Measurements from ENCODE around the gene KHSRP.

The KHSRP gene, protein sequence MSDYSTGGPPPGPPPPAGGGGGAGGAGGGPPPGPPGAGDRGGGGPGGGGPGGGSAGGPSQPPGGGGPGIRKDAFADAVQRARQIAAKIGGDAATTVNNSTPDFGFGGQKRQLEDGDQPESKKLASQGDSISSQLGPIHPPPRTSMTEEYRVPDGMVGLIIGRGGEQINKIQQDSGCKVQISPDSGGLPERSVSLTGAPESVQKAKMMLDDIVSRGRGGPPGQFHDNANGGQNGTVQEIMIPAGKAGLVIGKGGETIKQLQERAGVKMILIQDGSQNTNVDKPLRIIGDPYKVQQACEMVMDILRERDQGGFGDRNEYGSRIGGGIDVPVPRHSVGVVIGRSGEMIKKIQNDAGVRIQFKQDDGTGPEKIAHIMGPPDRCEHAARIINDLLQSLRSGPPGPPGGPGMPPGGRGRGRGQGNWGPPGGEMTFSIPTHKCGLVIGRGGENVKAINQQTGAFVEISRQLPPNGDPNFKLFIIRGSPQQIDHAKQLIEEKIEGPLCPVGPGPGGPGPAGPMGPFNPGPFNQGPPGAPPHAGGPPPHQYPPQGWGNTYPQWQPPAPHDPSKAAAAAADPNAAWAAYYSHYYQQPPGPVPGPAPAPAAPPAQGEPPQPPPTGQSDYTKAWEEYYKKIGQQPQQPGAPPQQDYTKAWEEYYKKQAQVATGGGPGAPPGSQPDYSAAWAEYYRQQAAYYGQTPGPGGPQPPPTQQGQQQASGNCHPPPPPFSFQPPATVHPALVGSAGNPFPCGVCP

DNA sequence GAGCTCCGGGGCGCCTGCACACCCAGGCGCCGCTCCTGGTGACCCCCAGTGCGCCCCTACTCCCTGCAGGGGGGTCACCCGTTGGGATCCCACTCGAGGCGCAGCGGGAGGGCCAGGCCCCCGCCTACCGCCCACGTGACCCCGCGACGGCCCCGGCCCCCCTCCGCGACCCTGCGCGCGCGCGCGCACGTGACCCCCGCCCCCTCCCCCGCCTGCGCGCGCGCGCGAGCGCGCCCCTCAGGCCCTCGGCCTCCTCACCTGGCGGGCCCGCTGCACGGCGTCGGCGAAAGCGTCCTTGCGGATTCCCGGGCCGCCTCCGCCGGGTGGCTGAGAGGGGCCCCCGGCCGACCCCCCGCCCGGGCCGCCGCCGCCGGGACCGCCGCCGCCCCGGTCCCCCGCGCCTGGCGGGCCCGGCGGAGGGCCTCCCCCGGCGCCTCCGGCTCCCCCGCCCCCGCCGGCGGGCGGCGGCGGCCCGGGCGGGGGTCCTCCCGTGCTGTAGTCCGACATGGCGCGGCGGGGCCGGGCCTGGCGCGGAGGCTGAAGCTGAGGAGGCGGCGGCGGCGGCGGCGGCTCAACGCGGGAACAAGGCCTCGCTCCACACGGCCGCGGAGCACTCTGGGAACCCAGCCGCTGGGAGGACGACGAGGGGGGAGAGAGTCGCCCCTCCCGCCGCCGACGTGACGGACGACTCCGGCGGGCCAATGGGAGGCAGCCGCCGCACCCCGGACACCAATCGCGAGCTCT is at the start of gene KHSRP:
TSS of gene KHSRP (minus strand) at position 617 of the 744 bp plus-strand sequence. CDS start at position 507, 110 bp downstream.
- no peak for DNase-seq (ENCODE audit: low read depth in 2 of 2)

DNA sequence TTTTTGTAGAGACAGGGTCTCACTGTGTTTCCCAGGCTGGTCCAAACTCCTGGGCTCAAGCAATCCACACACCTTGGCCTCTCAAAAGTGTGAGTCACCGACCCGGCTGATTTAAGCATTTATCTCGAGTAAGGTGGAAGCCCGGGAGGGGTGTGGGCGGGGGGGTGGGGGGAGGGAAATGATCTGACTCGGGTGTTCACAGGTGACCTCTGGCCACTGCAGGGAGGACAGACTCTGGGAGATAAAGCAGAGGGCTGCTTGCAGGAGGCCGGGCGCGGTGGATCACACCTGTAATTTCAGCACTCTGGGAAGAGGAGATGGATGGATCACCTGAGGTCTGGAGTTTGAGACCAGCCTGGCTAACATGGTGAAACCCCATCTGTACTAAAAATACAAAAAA is 49.0 kb upstream of the KHSRP start:
- DNase-seq (ENCODE audit: low read depth in 2 of 2): no peak

DNA sequence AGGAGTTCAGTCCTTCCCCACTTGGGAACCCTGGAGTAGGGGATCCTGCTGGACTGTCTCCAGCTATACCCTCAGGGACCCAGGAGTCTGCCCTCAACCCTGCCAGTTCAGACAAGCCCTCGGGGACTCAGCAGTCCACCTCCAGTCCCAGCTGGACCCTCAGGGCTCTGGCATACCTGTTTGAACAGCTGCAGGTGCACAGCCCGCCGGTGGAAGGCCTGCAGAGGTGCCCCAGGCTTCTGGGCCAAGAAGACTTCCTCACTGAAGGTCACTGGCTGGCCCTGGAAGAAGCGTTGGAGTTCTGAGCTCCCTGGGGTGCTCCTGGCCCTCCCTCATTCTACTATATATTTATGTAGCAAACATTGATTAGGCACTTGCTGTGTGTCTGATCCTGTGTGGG is 48.1 kb upstream of the KHSRP start:
- DNase-seq (ENCODE audit: low read depth in 2 of 2): no peak

DNA sequence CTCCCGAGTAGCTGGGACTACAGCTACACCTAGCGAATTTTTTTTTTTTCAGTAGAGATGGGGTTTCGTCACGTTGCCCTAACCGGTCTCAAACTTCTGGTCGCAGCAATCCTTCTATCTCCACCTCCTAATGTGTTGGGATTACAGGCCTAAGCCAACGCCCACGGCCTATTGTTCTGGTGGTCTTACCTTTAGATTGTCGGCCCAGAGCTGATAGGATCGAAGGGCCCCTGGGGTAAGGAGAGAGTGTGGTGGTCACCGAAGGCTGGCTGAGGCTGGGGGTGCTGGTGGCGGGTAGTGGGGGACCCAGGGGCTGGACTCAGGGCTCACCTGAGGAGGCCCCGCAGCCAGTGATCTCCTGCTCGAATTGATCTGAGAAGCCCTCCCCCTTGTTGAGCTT is 46.5 kb upstream of the KHSRP start:
- no peak for DNase-seq (ENCODE audit: low read depth in 2 of 2)

DNA sequence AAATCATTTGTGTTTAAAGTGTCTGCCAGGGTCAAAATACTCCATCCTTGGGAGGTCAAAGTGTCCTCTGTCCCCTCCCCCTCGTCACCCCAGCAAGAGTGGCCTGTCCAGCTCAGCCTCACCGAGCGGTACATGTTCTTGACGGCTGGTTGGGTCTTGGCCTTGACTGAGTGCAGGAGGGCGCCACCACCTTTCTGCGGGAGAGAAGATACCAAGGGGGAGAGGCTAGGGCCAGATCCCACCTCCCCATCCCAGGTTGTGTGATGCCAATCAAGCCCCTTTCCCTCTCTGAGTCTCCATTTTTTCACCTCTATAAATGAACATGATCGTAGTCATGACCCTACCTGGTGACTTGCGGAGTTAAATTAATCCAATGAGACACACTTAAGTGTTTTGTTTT is 45.6 kb upstream of the KHSRP start:
- no peak for DNase-seq (ENCODE audit: low read depth in 2 of 2)

DNA sequence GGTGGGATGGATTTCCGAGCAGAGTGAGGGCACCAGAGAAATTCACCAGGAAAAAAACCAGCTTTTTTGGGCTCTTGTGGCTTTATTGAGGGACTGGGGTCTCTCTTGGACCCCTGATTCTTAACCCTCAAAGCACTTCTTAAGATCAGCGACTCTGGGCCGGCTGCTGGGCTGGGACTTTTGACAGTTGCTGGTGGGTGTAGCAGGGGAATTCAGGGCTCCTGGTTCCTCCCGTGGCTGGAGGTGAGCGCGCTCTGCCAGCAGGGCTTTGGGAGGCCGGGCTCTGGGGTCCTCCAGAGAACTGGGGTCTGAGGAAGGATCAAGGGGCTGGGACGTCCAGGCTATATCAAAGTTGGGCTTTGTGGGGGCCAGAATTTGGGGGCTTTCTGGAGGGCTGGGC is 42.8 kb upstream of the KHSRP start:
- DNase-seq (ENCODE audit: low read depth in 2 of 2): no peak

DNA sequence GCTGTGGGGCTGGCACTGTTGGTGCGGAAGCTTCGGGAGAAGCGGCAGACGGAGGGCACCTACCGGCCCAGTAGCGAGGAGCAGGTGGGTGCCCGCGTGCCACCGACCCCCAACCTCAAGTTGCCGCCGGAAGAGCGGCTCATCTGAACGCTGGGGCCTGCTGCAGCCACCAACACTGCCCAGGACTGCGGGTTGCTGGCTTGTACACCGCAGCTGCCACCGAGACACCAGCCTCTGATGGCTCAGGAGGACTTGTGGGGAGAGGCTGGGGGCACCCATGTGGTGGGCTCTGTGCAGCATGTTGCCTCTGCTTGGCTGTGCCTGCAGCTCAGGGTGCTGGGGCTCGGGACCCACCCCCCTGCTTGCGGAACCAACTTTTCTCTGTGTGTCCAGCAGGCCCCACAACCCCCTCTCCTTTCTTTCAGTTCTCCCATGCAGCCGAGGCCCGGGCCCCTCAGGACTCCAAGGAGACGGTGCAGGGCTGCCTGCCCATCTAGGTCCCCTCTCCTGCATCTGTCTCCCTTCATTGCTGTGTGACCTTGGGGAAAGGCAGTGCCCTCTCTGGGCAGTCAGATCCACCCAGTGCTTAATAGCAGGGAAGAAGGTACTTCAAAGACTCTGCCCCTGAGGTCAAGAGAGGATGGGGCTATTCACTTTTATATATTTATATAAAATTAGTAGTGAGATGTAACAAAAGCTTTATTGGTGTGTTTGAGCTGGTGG is 42.1 kb upstream of the KHSRP start:
- no peak for DNase-seq (ENCODE audit: low read depth in 2 of 2)

DNA sequence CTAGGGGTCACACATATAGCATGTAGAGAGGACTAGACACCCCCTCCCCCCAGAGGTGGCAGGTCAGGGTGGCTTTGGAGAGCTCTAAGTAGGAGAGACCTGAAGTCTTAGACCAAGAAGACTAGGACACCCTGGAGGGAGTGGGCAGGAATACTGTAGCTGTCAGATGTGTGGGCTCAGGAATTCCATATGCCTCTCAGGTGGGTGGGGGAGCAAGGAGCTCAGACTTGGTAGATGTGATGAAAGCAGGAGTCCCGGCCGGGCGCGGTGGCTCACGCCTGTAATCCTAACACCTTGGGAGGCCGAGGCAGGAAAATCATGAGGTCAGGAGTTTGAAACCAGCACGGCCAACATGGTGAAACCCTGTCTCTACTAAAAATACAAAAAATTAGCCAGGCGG is 41.1 kb upstream of the KHSRP start:
- DNase-seq (ENCODE audit: low read depth in 2 of 2): no peak

DNA sequence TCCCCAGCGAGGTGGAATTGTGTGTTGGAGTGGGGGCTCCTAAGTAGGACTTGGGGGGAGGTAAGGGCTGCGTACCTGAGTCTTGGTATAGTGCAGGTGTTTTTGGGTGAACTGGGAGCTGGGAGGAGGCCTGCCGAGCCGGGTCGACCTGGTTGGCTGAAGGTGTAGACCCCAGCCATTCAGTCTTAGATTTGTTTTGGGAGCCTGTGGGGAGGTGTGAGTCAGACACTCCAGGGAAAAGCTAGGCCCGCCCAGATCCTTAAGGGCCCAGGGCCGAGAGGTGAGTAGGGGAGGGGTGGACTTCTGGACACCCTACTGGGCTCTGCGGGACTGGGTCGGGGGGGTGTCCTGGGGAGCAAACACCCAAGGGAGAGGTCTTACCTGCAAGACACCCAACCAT is 40.4 kb upstream of the KHSRP start:
- DNase-seq (ENCODE audit: low read depth in 2 of 2): no peak

DNA sequence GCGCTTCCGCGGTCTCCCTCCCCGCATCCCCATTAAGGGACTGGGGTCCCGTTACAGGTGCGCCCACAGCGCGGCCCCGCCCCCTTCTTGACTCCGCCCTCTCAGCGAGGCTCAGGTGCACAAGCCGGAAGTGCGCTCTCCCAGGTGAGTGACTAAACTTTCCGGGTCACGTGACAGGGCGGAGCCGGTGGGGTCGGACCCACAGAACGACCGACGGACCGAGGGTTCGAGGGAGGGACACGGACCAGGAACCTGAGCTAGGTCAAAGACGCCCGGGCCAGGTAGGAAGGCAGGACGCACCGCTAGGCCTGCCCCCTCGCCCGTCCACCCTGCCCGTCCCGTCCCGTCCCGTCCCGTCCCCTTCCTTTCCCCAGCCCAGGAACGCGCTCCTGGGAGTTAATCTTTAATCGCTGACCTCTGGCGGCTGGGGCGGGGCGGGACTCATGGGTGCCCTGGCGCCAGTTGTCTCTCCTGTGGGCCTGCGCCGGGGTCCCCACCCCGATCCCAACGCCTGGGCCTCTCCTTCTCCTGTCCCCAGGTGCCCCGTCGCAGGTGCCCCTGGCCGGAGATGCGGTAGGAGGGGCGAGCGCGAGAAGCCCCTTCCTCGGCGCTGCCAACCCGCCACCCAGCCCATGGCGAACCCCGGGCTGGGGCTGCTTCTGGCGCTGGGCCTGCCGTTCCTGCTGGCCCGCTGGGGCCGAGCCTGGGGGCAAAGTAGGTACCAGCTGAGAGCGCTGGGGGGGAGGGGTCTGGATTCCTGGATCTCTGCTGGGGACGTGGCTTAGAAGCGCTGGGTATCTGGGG is 39.7 kb upstream of the KHSRP start, which contains the start of gene CRB3:
TSS of gene CRB3 (plus strand) at position 202 of the 804 bp plus-strand sequence. CDS start at position 633, 431 bp downstream.
- DNase-seq (ENCODE audit: low read depth in 2 of 2): no peak

DNA sequence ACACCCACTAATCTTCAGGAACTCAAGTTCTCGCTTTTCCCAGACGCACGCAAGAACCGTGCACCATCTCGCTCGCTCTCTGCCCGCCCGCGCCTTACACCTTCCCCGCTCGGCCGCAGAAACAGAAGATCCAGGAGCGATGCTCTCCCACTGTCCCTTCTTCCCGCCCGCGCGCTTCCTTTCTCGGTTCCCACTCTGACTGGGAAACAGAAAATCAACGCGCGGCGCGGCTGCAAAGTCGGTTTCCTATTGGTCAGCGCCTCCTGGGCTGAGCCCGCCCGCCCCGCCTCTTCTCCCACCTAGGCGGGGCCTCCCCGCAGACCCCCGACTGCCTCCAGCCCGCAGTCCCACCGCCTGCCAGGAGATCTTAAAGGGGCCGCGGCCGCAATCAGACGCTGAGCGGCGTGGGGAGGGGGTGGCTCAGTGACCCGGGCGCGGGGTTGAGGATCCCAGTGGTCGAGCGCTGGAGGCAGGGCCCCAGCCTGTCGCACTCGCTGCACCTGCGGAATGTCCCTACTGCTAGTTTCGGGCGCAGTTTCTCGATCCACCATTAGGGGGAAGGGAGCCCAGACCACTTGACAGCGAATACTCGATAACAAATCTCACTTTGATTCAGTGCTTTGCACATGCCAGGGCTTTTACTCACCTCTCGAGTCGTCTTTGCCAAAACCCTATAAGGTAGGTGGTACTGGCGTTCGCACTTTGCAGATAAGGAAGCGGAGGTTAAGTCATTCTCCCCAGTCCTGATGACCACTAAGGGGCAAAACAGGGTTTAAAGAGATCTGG is 35.7 kb upstream of the KHSRP start:
- DNase-seq (ENCODE audit: low read depth in 2 of 2): peak; percentile 95 to 96

DNA sequence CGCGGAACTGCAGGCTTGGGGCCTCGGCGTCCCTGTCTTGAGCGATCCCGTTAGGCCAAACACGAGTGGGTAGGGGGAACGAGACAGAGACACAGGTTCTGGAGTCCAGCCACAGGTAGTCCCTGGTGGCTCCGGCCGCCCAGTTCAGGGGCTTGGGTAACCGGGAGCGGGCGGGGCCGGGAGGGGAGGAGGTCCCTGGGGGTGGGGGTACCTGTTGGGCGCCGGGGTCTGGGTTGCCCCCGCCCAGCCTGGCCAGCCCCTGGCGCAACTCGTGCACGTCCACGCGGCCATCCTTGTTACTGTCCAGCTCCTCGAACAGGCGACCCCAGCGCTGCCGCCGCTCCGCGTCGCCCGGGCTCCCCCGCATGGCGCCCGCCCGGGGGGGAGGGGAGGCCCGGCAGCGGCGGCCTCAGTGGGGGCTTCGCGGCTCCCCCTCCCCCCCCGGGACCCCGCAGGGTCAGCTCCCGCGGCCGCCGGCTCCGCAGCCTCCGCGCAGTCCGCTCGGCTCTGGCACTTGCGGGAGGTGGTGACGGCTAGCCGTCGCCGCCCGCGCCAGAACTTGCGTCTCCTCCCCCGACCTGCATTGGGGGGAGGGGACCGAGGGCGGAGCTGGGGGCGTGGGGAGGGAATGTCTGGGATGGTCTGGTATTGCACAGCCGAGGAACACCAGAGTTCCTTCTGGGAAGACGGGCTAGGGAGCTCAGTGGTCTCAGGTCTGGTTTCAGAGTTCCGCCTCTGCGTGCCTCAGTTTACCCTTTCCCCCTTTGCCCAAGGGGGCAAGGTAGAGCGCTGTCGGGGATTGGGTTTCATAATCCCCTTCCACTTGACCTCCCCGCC is 34.9 kb upstream of the KHSRP start, which contains the start of gene SLC25A23:
TSS of gene SLC25A23 (minus strand) at position 531 of the 837 bp plus-strand sequence. CDS start at position 367, 164 bp downstream.
- peak; percentile 34 to 39 for DNase-seq (ENCODE audit: low read depth in 2 of 2)

DNA sequence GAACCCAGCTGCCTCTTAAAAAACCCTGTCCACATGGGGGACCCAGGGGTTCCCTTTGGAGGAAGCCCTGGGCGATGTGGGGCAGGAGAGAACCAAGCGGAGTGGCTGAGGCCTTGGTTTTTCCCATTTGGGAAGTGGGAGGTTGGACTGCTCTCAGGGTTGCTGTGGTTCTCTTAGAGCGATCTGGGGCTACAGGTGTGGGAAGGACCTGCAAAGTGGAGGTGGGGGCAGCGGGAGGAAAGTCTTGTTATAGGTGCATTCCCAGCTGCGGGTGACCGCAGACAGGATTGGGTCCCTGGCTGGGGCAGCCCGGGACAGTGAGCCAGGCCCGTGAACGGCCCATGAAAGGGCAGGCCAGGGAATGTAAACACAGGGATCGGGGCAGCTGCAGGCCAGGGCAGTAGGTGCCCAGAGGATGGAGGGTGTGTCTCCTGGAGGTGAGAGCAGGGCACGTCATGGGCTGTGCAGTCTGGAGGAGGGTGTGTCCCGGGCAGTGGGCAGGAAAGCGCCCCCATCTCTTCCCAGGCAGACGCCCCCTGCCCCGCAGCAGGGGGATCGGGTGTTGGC is 34.2 kb upstream of the KHSRP start:
- DNase-seq (ENCODE audit: low read depth in 2 of 2): no peak

DNA sequence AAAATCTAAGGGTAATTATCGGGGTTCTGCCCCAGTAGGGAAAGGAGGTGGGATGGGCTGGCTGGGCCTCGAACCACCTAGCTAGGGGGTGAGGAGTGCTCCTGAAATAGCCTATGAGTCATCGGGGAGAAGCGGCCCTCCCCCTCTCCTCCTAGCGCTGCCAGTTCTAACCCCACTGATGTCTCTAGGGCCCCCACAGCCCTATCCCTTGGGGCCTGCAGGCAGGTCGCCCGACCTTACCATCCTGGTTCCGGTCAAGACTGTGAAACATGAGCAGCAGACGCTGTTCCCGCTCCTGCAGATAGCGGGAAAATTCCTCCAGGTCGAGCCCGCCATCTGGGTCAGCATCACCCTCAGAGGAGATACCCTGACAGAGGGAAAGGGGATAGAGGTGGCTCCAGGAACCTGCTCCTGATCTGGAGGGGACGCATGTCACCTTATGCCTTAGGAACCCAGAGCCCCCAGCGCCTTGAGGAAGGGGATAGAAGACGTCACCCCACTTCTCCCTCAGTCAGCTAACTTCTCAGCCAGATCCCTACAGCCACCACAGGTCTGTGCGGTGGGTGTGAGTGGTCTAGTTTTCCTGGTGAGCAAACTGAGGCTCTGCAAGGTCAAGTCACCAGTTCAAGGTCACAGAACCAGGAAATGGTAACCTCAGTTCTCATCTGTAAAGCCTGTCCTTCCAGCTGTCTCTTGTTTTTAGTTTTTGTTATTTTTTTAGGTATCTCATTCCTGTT is 33.5 kb upstream of the KHSRP start:
- DNase-seq (ENCODE audit: low read depth in 2 of 2): no peak

DNA sequence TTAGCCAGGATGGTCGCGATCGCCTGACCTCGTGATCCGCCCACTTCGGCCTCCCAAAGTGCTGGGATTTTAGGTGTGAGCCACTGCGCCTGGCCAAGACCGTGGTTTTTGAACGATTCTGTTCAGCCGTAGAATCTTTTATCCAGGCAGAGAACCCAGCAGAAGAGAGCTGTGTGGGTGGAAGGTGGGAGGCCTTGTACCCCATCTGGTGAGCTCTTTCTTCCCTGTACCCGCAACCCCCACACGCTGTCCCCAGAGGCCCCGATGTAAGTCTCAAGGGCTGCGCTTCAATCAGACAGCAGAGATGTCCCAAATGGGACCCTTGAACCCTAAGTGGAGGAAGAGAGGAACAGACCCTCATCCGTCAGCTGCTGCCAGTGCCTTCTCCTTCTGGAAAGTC is 31.3 kb upstream of the KHSRP start:
- no peak for DNase-seq (ENCODE audit: low read depth in 2 of 2)

DNA sequence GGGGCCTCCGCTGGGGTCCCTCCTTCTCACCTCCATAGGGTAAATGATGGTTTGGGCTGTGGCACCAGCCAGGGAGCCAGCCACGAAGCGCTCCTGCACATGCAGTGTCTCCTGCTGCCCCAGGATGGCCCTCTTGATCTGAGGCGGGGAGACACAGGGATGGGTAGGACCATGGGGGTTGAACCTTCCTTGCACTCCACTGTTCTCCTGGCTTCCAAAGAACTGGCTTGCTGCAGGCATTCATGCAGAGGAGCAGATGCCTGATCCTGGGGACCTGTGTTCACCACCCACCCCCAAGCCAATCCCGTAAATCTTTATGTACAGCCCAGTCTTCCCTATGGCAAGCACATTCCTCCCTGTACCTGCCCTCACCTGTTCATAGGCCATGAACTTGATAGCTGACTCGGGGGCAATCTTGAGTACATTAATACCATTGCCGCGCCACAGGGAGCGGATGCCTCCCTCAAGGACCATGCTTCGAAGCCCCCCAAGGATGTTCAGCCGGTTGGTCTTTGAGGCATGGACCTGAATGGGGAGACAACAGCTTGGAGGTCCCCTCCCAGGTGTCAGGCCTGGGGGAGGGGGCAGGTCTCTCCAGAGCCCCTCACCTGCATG is 29.4 kb upstream of the KHSRP start:
- no peak for DNase-seq (ENCODE audit: low read depth in 2 of 2)

DNA sequence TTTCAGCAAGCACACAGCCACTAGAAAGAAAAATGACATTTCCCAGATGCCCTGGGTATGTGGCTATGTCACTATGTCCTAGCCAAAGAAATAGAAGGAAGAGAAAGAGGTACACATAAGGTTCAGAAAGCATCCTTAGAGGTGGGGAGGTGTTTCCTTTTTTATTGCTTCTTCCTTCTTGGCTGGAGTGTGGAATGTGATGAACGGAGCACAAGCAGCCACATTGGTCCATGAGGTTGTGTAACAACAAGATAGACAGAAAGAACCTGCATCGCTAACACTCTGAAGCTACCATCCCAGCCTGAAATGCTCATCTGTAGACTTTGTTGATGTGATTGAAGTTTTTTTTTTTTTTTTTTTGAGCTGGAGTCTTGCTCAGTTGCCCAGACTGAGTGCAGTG is 28.3 kb upstream of the KHSRP start:
- DNase-seq (ENCODE audit: low read depth in 2 of 2): no peak
